ENCODE measurements around the gene PDGFD.

GRCh38 chr11:103958475-103959215, 205.3 kb downstream of the PDGFD start:
- no peak for TF ChIP-seq EP300 (IDR thresholded peaks at IDR 0.05; ENCODE audit: borderline replicate concordance in 1 of 2, low read depth in 1 of 2, low read length in 1 of 2)
- TF ChIP-seq NFIC (IDR thresholded peaks at IDR 0.05; ENCODE audit: borderline replicate concordance), result no peak
- TF ChIP-seq USF1 (IDR thresholded peaks at IDR 0.05; ENCODE audit: borderline replicate concordance, low read depth), result no peak
- no peak for TF ChIP-seq TAF1 (IDR thresholded peaks at IDR 0.05; ENCODE audit: borderline replicate concordance, low read depth, low read length)
- no peak for TF ChIP-seq CTCF (IDR thresholded peaks at IDR 0.05)
- no peak for TF ChIP-seq YY1 (IDR thresholded peaks at IDR 0.05; ENCODE audit: low read depth)
- TF ChIP-seq CHD2 (IDR thresholded peaks at IDR 0.05; ENCODE audit: low read length, partially characterized antibody), result no peak
- TF ChIP-seq RAD21 (IDR thresholded peaks at IDR 0.05; ENCODE audit: low read length), result no peak
- TF ChIP-seq RCOR1 (IDR thresholded peaks at IDR 0.05; ENCODE audit: low read length), result no peak
- TF ChIP-seq, protein P1, sequence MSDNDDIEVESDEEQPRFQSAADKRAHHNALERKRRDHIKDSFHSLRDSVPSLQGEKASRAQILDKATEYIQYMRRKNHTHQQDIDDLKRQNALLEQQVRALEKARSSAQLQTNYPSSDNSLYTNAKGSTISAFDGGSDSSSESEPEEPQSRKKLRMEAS (IDR thresholded peaks at IDR 0.05; ENCODE audit: low read depth), result no peak
